IMR-90 (cell line): ENCODE measurements around the gene TAF1B. TPM values are rescaled to one million over a fixed set of nuclear protein-coding genes. Genes with fewer than 3 reads are reported as not detected.

Experiments used
- ATAC-seq: fragments of 200-7000 bp; cut with Tn5 transposase; 2 replicates; pipeline ENCODE4 v1.9.1; 2020; ENCODE audit warnings: low read depth, mild to moderate bottlenecking, moderate library complexity
- BruUV-seq: library from RNA; stranded (reverse); fragments of 400-500 nt; replicated peaks from 2 replicates; lab custom pipeline; 2021; lab: Mats Ljungman, UMichigan
- CTCF ChIA-PET: fragments of 300-600 bp; formaldehyde crosslinking; extraction: SDS; loops from one replicate; lab custom pipeline; 2021; ENCODE audit warnings: antibody characterized with exemption; lab: Yijun Ruan, JAX
- POLR2A ChIA-PET: fragments of 300-600 bp; sonication (Branson Sonifier 250); formaldehyde crosslinking; loops from one replicate; lab custom pipeline; 2022; ENCODE audit warnings: antibody characterized with exemption; ENCODE audit not compliant: unreplicated experiment; lab: Charles Lee
- DNase-seq: peaks from one replicate; pipeline ENCODE4 v3.0.0; 2013
- H2AFZ ChIP-seq: replicated peaks from 2 replicates; pipeline ENCODE3; 2013; ENCODE audit warnings: low read length, mild to moderate bottlenecking; ENCODE audit not compliant: poor library complexity
- H2AK5ac ChIP-seq: 2 replicates; pipeline ENCODE4 v1.6.1; 2013; ENCODE audit warnings: low read depth, low read length, inconsistent platforms
- H2AK9ac ChIP-seq: replicated peaks from 2 replicates; pipeline ENCODE3; 2013; ENCODE audit warnings: mild to moderate bottlenecking, low read depth, low read length, moderate library complexity; ENCODE audit not compliant: poor library complexity
- H2BK120ac ChIP-seq: 2 replicates; pipeline ENCODE4 v1.6.1; 2013; ENCODE audit warnings: low read depth, low read length, inconsistent platforms
- H2BK15ac ChIP-seq: 3 replicates; pipeline ENCODE4 v1.6.1; 2013; ENCODE audit warnings: low read depth, low read length, inconsistent platforms
- H2BK20ac ChIP-seq: 2 replicates; pipeline ENCODE4 v1.6.1; 2013; ENCODE audit warnings: low read depth, mild to moderate bottlenecking, inconsistent platforms, low read length, moderate library complexity
- H2BK5ac ChIP-seq: 2 replicates; pipeline ENCODE4 v1.6.1; 2013; ENCODE audit warnings: mild to moderate bottlenecking, low read depth, low read length, inconsistent platforms; ENCODE audit not compliant: poor library complexity, severe bottlenecking
- H3K14ac ChIP-seq: replicated peaks from 2 replicates; pipeline ENCODE4 v1.6.1; 2013; ENCODE audit warnings: low read depth, low read length, inconsistent platforms
- H3K18ac ChIP-seq: 2 replicates; pipeline ENCODE4 v1.6.1; 2013; ENCODE audit warnings: low read depth, low read length, control low read depth
- H3K23ac ChIP-seq: 2 replicates; pipeline ENCODE4 v1.6.1; 2013; ENCODE audit warnings: low read depth, low read length, inconsistent platforms
- H3K27ac ChIP-seq: 2 replicates; pipeline ENCODE4 v1.5.1; 2013; ENCODE audit warnings: mild to moderate bottlenecking, control low read depth, low read length; ENCODE audit not compliant: insufficient read depth
- H3K27me3 ChIP-seq: 2 replicates; pipeline ENCODE4 v1.6.1; 2013; ENCODE audit warnings: low read length; ENCODE audit not compliant: control insufficient read depth, insufficient read depth
- H3K36me3 ChIP-seq: 2 replicates; pipeline ENCODE4 v1.6.1; 2013; ENCODE audit warnings: low read length, mixed read lengths; ENCODE audit not compliant: control insufficient read depth, insufficient read depth
- H3K4ac ChIP-seq: 2 replicates; pipeline ENCODE4 v1.6.1; 2013; ENCODE audit warnings: low read depth, low read length, inconsistent platforms
- H3K4me1 ChIP-seq: 2 replicates; pipeline ENCODE4 v1.6.1; 2013; ENCODE audit warnings: low read length, mixed read lengths; ENCODE audit not compliant: control insufficient read depth, insufficient read depth
- H3K4me2 ChIP-seq: 2 replicates; pipeline ENCODE4 v1.6.1; 2013; ENCODE audit warnings: low read depth, mild to moderate bottlenecking, control low read depth, low read length, moderate library complexity
- H3K4me3 ChIP-seq: 2 replicates; pipeline ENCODE4 v1.5.1; 2013; ENCODE audit warnings: low read depth, mild to moderate bottlenecking, control low read depth, low read length, moderate library complexity; ENCODE audit not compliant: insufficient read depth
- H3K56ac ChIP-seq: 2 replicates; pipeline ENCODE4 v1.6.1; 2013; ENCODE audit warnings: low read length, inconsistent platforms; ENCODE audit not compliant: insufficient read depth; ENCODE audit errors: extremely low read depth
- H3K79me1 ChIP-seq, 2 experiments: 2 replicates each; pipeline ENCODE4 v1.6.1; 2013; ENCODE audit warnings: low read length in 2 of 2, inconsistent platforms in 1 of 2, low read depth in 1 of 2
- H3K9ac ChIP-seq: 2 replicates; pipeline ENCODE4 v1.6.1; 2013; ENCODE audit warnings: low read depth, low read length, control low read depth
- H3K9me1 ChIP-seq: 2 replicates; pipeline ENCODE4 v1.6.1; 2013; ENCODE audit warnings: low read length, inconsistent platforms; ENCODE audit not compliant: insufficient read depth
- H3K9me3 ChIP-seq: 2 replicates; pipeline ENCODE4 v1.6.1; 2013; ENCODE audit warnings: low read length; ENCODE audit not compliant: control insufficient read depth, insufficient read depth
- H4K20me1 ChIP-seq: 2 replicates; pipeline ENCODE4 v1.6.1; 2013; ENCODE audit warnings: low read length, inconsistent platforms; ENCODE audit not compliant: insufficient read depth
- H4K5ac ChIP-seq: 2 replicates; pipeline ENCODE4 v1.6.1; 2013; ENCODE audit warnings: mild to moderate bottlenecking, low read depth, low read length, control low read depth
- H4K8ac ChIP-seq, 2 experiments: 2 replicates each; pipeline ENCODE4 v1.6.1; 2013; ENCODE audit warnings: low read depth in 2 of 2, low read length in 2 of 2, control low read depth in 1 of 2, inconsistent platforms in 1 of 2
- H4K91ac ChIP-seq: 2 replicates; pipeline ENCODE4 v1.6.1; 2013; ENCODE audit warnings: low read depth, low read length, inconsistent platforms; ENCODE audit not compliant: insufficient read depth
- BHLHE40 ChIP-seq: fragments of 150-350 bp; IDR thresholded peaks from 2 replicates; pipeline ENCODE4 v1.6.1; 2016; ENCODE audit warnings: mild to moderate bottlenecking, low read depth, low read length
- CEBPB ChIP-seq: IDR thresholded peaks from 2 replicates; pipeline ENCODE4 v1.6.1; 2012; ENCODE audit warnings: low read depth, low read length, improper control_type of control experiment
- CHD1 ChIP-seq: IDR thresholded peaks from 2 replicates; pipeline ENCODE4 v1.6.1; 2012; ENCODE audit warnings: low read depth, low read length, improper control_type of control experiment
- FOS ChIP-seq: fragments of 150-350 bp; IDR thresholded peaks from 2 replicates; pipeline ENCODE4 v1.6.1; 2016; ENCODE audit warnings: low read depth, low read length
- MAFK ChIP-seq: IDR thresholded peaks from 2 replicates; pipeline ENCODE4 v1.6.1; 2012; ENCODE audit warnings: low read depth, low read length, improper control_type of control experiment
- MAZ ChIP-seq: IDR thresholded peaks from 2 replicates; pipeline ENCODE4 v1.6.1; 2012; ENCODE audit warnings: low read depth, mild to moderate bottlenecking, low read length, improper control_type of control experiment, moderate library complexity, borderline replicate concordance
- MXI1 ChIP-seq: IDR thresholded peaks from 2 replicates; pipeline ENCODE4 v1.6.1; 2012; ENCODE audit warnings: low read depth, mild to moderate bottlenecking, low read length, moderate library complexity, borderline replicate concordance
- NFE2L2 ChIP-seq: fragments of 150-350 bp; IDR thresholded peaks from 2 replicates; pipeline ENCODE4 v1.6.1; 2016; ENCODE audit warnings: low read depth, mild to moderate bottlenecking, low read length
- POLR2A ChIP-seq: IDR thresholded peaks from 2 replicates; pipeline ENCODE4 v1.6.1; 2012; ENCODE audit warnings: mild to moderate bottlenecking, low read depth, low read length
- RAD21 ChIP-seq: IDR thresholded peaks from 2 replicates; pipeline ENCODE4 v1.6.1; 2012; ENCODE audit warnings: low read length, improper control_type of control experiment
- RCOR1 ChIP-seq: IDR thresholded peaks from 2 replicates; pipeline ENCODE4 v1.6.1; 2012; ENCODE audit warnings: mild to moderate bottlenecking, low read length, improper control_type of control experiment; ENCODE audit not compliant: insufficient replicate concordance
- RFX5 ChIP-seq: IDR thresholded peaks from 2 replicates; pipeline ENCODE4 v1.8.0; 2012; ENCODE audit warnings: low read depth, mild to moderate bottlenecking, low read length, moderate library complexity
- SMC3 ChIP-seq: fragments of 150-350 bp; IDR thresholded peaks from 2 replicates; pipeline ENCODE4 v1.6.1; 2016; ENCODE audit warnings: low read depth, mild to moderate bottlenecking, antibody characterized with exemption, low read length, moderate library complexity
- WGBS, 2 experiments: methylation state at CpG; one replicate each; pipeline versions ENCODE4 v1.1.5 to v1.1.7; 2013; ENCODE audit warnings: missing lambda C conversion rate in 2 of 2; ENCODE audit not compliant: insufficient read length in 1 of 2; ENCODE audit errors: extremely low coverage in 2 of 2; 5-methylcytosine and 5-hydroxymethylcytosine counted together
- dilution Hi-C: fragments of 300-500 bp; cut with HindIII; formaldehyde crosslinking; loops from one replicate; pipeline ENCODE4 v1.14.3; 2018; ENCODE audit warnings: low sequenced_read_pairs; ENCODE audit not compliant: unreplicated experiment
- in situ Hi-C: fragments of 300-500 bp; cut with MboI; formaldehyde crosslinking; loops from 3 replicates; pipeline ENCODE4 v1.14.3; 2019; ENCODE audit warnings: low sequenced_read_pairs, inconsistent platforms, mixed read lengths
- intact Hi-C: fragments of 100-400 bp; cut with micrococcal nuclease; formaldehyde crosslinking; loops from 2 replicates; pipeline ENCODE4 v1.10.0; 2022
- polyA plus RNA-seq, 3 experiments: library from polyadenylated mRNA; depleted of rRNA; stranded (reverse); fragments of >200 nt; gene quantifications; 2 replicates each; pipeline ENCODE4 v1.2.3, GENCODE V29; 2012; ENCODE audit warnings: low replicate concordance in 1 of 3
- total RNA-seq: library from RNA; depleted of rRNA; stranded (reverse); fragments of >200 nt; gene quantifications from 2 replicates; pipeline ENCODE4 v1.2.3, GENCODE V29; 2012
- TF ChIP-seq, protein P1 (sequence below): fragments of 150-350 bp; IDR thresholded peaks from 2 replicates; pipeline ENCODE4 v1.6.1; 2017; ENCODE audit warnings: mild to moderate bottlenecking, antibody characterized with exemption, low read length, low read depth
- TF ChIP-seq, protein P2 (sequence below): fragments of 150-350 bp; IDR thresholded peaks from 2 replicates; pipeline ENCODE4 v1.6.1; 2016; ENCODE audit warnings: low read depth, mild to moderate bottlenecking, low read length, moderate library complexity, borderline replicate concordance
- TF ChIP-seq, protein P3 (sequence below): conservative IDR thresholded peaks from 2 replicates; pipeline ENCODE4 v1.5.1; 2012; ENCODE audit warnings: mild to moderate bottlenecking, low read depth, low read length, improper control_type of control experiment

Gene TAF1B
- total and polyA plus RNA-seq, 2 of the 4 experiments (the other 2 are of a cell fraction) = 8.4 to 19.9 TPM

GRCh38 chr2:9830685-9831410, 12.4 kb upstream of the TAF1B start:
- Histone ChIP-seq H3K4ac (no peak overlapping the region), H3K4me2 (no peak overlapping the region), H3K9ac (no peak overlapping the region), H3K9me1 (no peaks in the 10 kb centered on the region), H3K14ac (no peak overlapping the region; the same call in none of the 2 replicates), H2AFZ (peak overlapping the region; percentile 39), H3K4me1 (peaks cover 2% of the 10 kb centered on the region; the same call in 1 of the 2 replicates), H4K91ac (no peak overlapping the region), H3K4me3 (no peak overlapping the region), H2BK20ac (no peak overlapping the region), H3K18ac (no peak overlapping the region), H4K5ac (no peak overlapping the region), H2AK5ac (no peak overlapping the region), H3K9me3 (no peaks in the 10 kb centered on the region), H4K8ac (no peak overlapping the region), H2BK15ac (no peak overlapping the region), H3K23ac (no peak overlapping the region), H3K27ac (no peak overlapping the region), H2BK120ac (no peak overlapping the region), H2AK9ac (no peak overlapping the region), H3K36me3 (no peaks in the 10 kb centered on the region), H3K56ac (no peak overlapping the region), H2BK5ac (no peak overlapping the region), H3K79me1 (no peaks in the 10 kb centered on the region), H3K27me3 (peaks cover 5% of the 10 kb centered on the region; the same call in 1 of the 2 replicates), H4K20me1 (no peaks in the 10 kb centered on the region)
- DNase-seq (no peak), ATAC-seq (no peak; the same call in 1 of the 2 replicates)
- TF ChIP-seq BHLHE40 (no peak), CHD1 (no peak), RCOR1 (no peak), NFE2L2 (no peak), POLR2A (no peak), FOS (no peak), RAD21 (no peak), MAFK (no peak), MAZ (no peak), RFX5 (no peak), SMC3 (no peak), MXI1 (no peak), CEBPB (no peak)
- TF ChIP-seq, protein P1, sequence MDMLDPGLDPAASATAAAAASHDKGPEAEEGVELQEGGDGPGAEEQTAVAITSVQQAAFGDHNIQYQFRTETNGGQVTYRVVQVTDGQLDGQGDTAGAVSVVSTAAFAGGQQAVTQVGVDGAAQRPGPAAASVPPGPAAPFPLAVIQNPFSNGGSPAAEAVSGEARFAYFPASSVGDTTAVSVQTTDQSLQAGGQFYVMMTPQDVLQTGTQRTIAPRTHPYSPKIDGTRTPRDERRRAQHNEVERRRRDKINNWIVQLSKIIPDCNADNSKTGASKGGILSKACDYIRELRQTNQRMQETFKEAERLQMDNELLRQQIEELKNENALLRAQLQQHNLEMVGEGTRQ = no peak
- TF ChIP-seq, protein P2, sequence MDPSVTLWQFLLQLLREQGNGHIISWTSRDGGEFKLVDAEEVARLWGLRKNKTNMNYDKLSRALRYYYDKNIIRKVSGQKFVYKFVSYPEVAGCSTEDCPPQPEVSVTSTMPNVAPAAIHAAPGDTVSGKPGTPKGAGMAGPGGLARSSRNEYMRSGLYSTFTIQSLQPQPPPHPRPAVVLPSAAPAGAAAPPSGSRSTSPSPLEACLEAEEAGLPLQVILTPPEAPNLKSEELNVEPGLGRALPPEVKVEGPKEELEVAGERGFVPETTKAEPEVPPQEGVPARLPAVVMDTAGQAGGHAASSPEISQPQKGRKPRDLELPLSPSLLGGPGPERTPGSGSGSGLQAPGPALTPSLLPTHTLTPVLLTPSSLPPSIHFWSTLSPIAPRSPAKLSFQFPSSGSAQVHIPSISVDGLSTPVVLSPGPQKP = no peak
- TF ChIP-seq, protein P3, sequence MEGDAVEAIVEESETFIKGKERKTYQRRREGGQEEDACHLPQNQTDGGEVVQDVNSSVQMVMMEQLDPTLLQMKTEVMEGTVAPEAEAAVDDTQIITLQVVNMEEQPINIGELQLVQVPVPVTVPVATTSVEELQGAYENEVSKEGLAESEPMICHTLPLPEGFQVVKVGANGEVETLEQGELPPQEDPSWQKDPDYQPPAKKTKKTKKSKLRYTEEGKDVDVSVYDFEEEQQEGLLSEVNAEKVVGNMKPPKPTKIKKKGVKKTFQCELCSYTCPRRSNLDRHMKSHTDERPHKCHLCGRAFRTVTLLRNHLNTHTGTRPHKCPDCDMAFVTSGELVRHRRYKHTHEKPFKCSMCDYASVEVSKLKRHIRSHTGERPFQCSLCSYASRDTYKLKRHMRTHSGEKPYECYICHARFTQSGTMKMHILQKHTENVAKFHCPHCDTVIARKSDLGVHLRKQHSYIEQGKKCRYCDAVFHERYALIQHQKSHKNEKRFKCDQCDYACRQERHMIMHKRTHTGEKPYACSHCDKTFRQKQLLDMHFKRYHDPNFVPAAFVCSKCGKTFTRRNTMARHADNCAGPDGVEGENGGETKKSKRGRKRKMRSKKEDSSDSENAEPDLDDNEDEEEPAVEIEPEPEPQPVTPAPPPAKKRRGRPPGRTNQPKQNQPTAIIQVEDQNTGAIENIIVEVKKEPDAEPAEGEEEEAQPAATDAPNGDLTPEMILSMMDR = no peak
- ChIA-PET POLR2A (no interaction called here), CTCF (no interaction called here)
- in situ Hi-C loops = no loop called here
- no TSS peak for BruUV-seq
- WGBS, 2 experiments = 100% methylated on average over 1 of the region's 5 CpGs; no CpG with 5 or more reads in 1 of the 2 experiments
- intact Hi-C loops = no loop called here
- dilution Hi-C loops = no loop called here
